Endodermal cell (in vitro differentiated cells): Measurements from ENCODE around the gene PLB1. TPM values are rescaled to one million over a fixed set of nuclear protein-coding genes. Genes with fewer than 3 reads are reported as not detected.

Experiments
- DNase-seq: peaks from one replicate; pipeline ENCODE4 v3.0.0-alpha.2; 2017
- H3K27ac ChIP-seq: 2 replicates; pipeline ENCODE4 v1.5.1; 2013; ENCODE audit warnings: mild to moderate bottlenecking, low read depth, low read length, moderate library complexity
- H3K27me3 ChIP-seq: 2 replicates; pipeline ENCODE4 v1.6.1; 2013; ENCODE audit warnings: mild to moderate bottlenecking, low read length, moderate library complexity; ENCODE audit not compliant: insufficient read depth, control insufficient read depth, poor library complexity, severe bottlenecking
- H3K36me3 ChIP-seq: 2 replicates; pipeline ENCODE4 v1.7.0; 2013; ENCODE audit warnings: mild to moderate bottlenecking, low read length, moderate library complexity; ENCODE audit not compliant: control insufficient read depth, insufficient read depth
- H3K4me1 ChIP-seq: one replicate; pipeline ENCODE4 v1.7.0; 2013; ENCODE audit warnings: low read length; ENCODE audit not compliant: control insufficient read depth, insufficient read depth
- H3K4me3 ChIP-seq: 2 replicates; pipeline ENCODE4 v1.5.1; 2013; ENCODE audit warnings: mild to moderate bottlenecking, low read length, moderate library complexity
- H3K9ac ChIP-seq: 2 replicates; pipeline ENCODE4 v1.6.1; 2013; ENCODE audit warnings: mild to moderate bottlenecking, low read length, moderate library complexity; ENCODE audit not compliant: poor library complexity, severe bottlenecking; ENCODE audit errors: extremely low read depth
- H3K9me3 ChIP-seq: 2 replicates; pipeline ENCODE4 v1.6.1; 2013; ENCODE audit warnings: mild to moderate bottlenecking, low read length, moderate library complexity; ENCODE audit not compliant: control insufficient read depth
- H3K27ac Mint-ChIP-seq: 2 replicates; pipeline ENCODE4 v1.8.0; 2020; ENCODE audit warnings: mixed read lengths
- H3K27me3 Mint-ChIP-seq: 2 replicates; pipeline ENCODE4 v1.8.0; 2021; ENCODE audit warnings: mild to moderate bottlenecking, mixed read lengths; ENCODE audit not compliant: insufficient read depth
- H3K36me3 Mint-ChIP-seq: 2 replicates; pipeline ENCODE4 v1.8.0; 2020; ENCODE audit warnings: low read depth, mixed read lengths
- H3K4me1 Mint-ChIP-seq: 2 replicates; pipeline ENCODE4 v1.8.0; 2020; ENCODE audit warnings: mixed read lengths
- H3K4me3 Mint-ChIP-seq: 2 replicates; pipeline ENCODE4 v1.8.0; 2020; ENCODE audit warnings: mild to moderate bottlenecking, moderate library complexity, mixed read lengths
- H3K9me3 Mint-ChIP-seq: 2 replicates; pipeline ENCODE4 v1.8.0; 2020; ENCODE audit warnings: mild to moderate bottlenecking, mixed read lengths
- WGBS, 2 experiments: methylation state at CpG; one replicate each; pipeline versions ENCODE4 v1.1.5 to v1.1.7; 2013; ENCODE audit warnings: missing lambda C conversion rate in 2 of 2, mixed read lengths in 1 of 2; ENCODE audit not compliant: insufficient coverage in 1 of 2, insufficient read length in 1 of 2; 5-methylcytosine and 5-hydroxymethylcytosine counted together
- total RNA-seq, 2 donors: library from RNA; stranded (reverse); fragmentation: NEBNext Ultra II Directional in 1 of 2; extraction: Animal tissue kit (Norgen Biotek cat#: 25700) in 1 of 2; gene quantifications; 2 replicates in 1 of 2; 3 replicates in 1 of 2; pipeline ENCODE4 v1.2.1, GENCODE V29; 2021
- TF ChIP-seq, protein P1 (sequence below): fragments of 200-600 bp; sonication (generic); conservative IDR thresholded peaks from 2 replicates; pipeline ENCODE4 v1.5.0; 2021; ENCODE audit warnings: antibody characterized with exemption, mild to moderate bottlenecking

Gene PLB1
- total RNA-seq, 2 donors from 2014 or later = 0.35 to 0.38 TPM

DNA sequence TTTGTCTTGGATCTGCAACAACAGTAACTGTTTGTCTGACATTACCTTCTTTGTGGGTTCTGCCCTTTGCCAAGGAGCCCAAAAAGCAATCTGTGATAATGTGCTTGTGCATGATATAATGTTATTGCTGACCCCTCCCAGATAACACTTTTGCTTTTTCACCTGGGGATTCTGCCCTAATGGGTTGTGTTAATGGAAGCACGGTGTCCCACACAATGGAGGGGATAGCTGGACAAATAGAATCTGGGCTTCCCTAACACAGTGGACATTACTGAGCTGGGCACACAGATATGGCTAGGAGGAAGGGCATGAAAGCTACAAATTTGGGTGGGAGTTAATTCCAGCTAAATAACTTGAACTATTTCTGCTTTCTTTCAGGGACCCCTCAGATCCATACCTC, 20.6 kb downstream of the PLB1 start:
- Histone ChIP-seq H3K27ac (no peak overlapping the region), H3K27me3 (no peaks in the 10 kb centered on the region), H3K9ac (no peak overlapping the region), H3K9me3 (peaks cover 6% of the 10 kb centered on the region), H3K4me1 (no peaks in the 10 kb centered on the region), H3K36me3 (no peaks in the 10 kb centered on the region), H3K4me3 (no peak overlapping the region)
- Mint-ChIP-seq H3K4me3 (no peak overlapping the region), H3K27me3 (peaks cover 24% of the 10 kb centered on the region), H3K4me1 (peaks cover 1% of the 10 kb centered on the region), H3K36me3 (no peaks in the 10 kb centered on the region), H3K9me3 (peaks cover 9% of the 10 kb centered on the region), H3K27ac (no peak overlapping the region)
- TF ChIP-seq, protein P1, sequence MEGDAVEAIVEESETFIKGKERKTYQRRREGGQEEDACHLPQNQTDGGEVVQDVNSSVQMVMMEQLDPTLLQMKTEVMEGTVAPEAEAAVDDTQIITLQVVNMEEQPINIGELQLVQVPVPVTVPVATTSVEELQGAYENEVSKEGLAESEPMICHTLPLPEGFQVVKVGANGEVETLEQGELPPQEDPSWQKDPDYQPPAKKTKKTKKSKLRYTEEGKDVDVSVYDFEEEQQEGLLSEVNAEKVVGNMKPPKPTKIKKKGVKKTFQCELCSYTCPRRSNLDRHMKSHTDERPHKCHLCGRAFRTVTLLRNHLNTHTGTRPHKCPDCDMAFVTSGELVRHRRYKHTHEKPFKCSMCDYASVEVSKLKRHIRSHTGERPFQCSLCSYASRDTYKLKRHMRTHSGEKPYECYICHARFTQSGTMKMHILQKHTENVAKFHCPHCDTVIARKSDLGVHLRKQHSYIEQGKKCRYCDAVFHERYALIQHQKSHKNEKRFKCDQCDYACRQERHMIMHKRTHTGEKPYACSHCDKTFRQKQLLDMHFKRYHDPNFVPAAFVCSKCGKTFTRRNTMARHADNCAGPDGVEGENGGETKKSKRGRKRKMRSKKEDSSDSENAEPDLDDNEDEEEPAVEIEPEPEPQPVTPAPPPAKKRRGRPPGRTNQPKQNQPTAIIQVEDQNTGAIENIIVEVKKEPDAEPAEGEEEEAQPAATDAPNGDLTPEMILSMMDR = no peak
- WGBS, 2 experiments = 91% methylated on average over 1 of the region's 1 CpG; no CpG with 5 or more reads in 1 of the 2 experiments
- DNase-seq = no peak

DNA sequence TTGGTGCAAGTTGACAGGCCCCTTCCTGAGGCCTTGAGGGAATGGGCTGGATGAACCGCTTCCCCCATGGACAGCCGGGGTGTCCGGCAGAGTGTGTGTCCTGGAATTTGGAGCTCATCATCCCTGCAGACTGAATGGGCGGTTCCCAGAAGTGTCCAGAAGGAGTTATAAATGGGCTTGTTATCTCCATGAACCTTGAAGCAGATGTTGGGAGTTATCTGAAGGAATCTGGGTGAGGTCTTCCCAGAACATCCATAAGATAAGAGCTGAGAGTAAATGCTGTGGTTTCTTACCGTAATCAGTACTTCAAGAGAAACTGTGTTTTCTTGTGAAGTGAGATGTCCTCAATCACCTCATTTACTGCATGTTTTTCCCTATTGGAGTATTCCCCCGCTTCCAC, 21.1 kb downstream of the PLB1 start:
- Histone ChIP-seq H3K27me3 (no peaks in the 10 kb centered on the region), H3K36me3 (no peaks in the 10 kb centered on the region), H3K27ac (no peak overlapping the region), H3K4me1 (no peaks in the 10 kb centered on the region), H3K9ac (no peak overlapping the region), H3K4me3 (no peak overlapping the region), H3K9me3 (peaks cover 6% of the 10 kb centered on the region)
- 86 to 91% methylated on average over 4 to 6 of the region's 6 CpGs for WGBS, 2 experiments
- Mint-ChIP-seq H3K36me3 (no peaks in the 10 kb centered on the region), H3K27ac (no peak overlapping the region), H3K27me3 (peaks cover 24% of the 10 kb centered on the region), H3K9me3 (peaks cover 8% of the 10 kb centered on the region), H3K4me3 (no peak overlapping the region), H3K4me1 (peaks cover 7% of the 10 kb centered on the region)
- no peak for DNase-seq
- TF ChIP-seq, protein P1 = no peak

DNA sequence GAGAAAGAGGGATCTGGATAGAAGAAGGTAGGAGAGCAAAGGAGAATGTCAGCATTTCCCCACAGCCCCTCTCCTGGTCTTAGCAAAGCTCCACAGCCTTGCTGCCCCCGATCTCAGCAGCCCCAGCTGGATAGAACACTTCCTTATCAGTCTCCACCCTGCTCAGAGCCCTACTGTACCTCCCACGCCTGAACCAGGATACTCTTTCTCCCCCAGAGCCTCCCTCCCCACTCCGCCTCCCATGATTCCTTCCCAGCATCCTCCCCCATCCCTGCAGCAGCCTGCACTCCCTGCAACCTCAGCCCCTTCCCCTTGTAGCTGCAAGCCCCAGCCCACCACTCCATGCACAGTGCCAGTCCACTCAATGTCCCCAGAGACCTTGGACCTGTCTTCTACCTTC, 25.8 kb downstream of the PLB1 start:
- no peaks in the 10 kb centered on the region for H3K27me3 ChIP-seq
- no peak overlapping the region for H3K27ac Mint-ChIP-seq
- WGBS, 2 experiments = 53 to 54% methylated on average over 3 of the region's 3 CpGs
- no peak for DNase-seq
- no peak overlapping the region for H3K9ac ChIP-seq
- no peak overlapping the region for H3K27ac ChIP-seq
- TF ChIP-seq, protein P1 = no peak
- no peaks in the 10 kb centered on the region for H3K36me3 ChIP-seq
- H3K4me1 ChIP-seq = peaks cover 8% of the 10 kb centered on the region
- H3K4me3 ChIP-seq = no peak overlapping the region
- H3K4me3 Mint-ChIP-seq = no peak overlapping the region
- no peaks in the 10 kb centered on the region for H3K9me3 ChIP-seq
- peaks cover 13% of the 10 kb centered on the region for H3K27me3 Mint-ChIP-seq
- no peaks in the 10 kb centered on the region for H3K9me3 Mint-ChIP-seq
- H3K36me3 Mint-ChIP-seq = no peaks in the 10 kb centered on the region
- H3K4me1 Mint-ChIP-seq = peaks cover 32% of the 10 kb centered on the region
